SK-N-SH (cell line): ENCODE data around the gene SLC22A7. TPM values are rescaled to one million over a fixed set of nuclear protein-coding genes. Genes with fewer than 3 reads are reported as not detected.

ENCODE experiments used
- CTCF ChIA-PET: fragments of 300-600, 350-600 bp; formaldehyde crosslinking; extraction: SDS; loops from one replicate; lab custom pipeline; 2021; lab: Yijun Ruan, JAX
- POLR2A ChIA-PET: fragments of 350-600 bp; sonication (Branson Sonifier 250); formaldehyde crosslinking; extraction: SDS; loops from one replicate; lab custom pipeline; 2020; ENCODE audit warnings: antibody characterized with exemption, inconsistent platforms; lab: Yijun Ruan, JAX
- DNase-seq: peaks from one replicate; pipeline ENCODE4 v3.0.0; 2012
- H2AFZ ChIP-seq: fragments of 200-600 bp; sonication (generic); 2 replicates; pipeline ENCODE4 v1.8.1; 2016; ENCODE audit warnings: antibody characterized with exemption, mild to moderate bottlenecking, low read depth
- H3F3A ChIP-seq: fragments of 200-600 bp; sonication (generic); replicated peaks from 2 replicates; pipeline ENCODE3; 2016; ENCODE audit warnings: antibody characterized with exemption, mild to moderate bottlenecking; ENCODE audit not compliant: insufficient read depth
- H3K27ac ChIP-seq, 2 experiments: fragments of 200-500 bp in 1 of 2; fragments of 200-600 bp in 1 of 2; sonication (Bioruptor generic) in 1 of 2; sonication (generic), shearing (Covaris generic) in 1 of 2; 2 replicates each; pipeline versions ENCODE4 v1.5.1 to v1.6.1; 2014 to 2016; ENCODE audit warnings: low read depth in 2 of 2, inconsistent platforms in 1 of 2, low read length in 1 of 2, mild to moderate bottlenecking in 1 of 2, mixed read lengths in 1 of 2
- H3K27me3 ChIP-seq: fragments of 200-600 bp; sonication (generic), shearing (Covaris generic); 2 replicates; pipeline ENCODE4 v1.6.1; 2016; ENCODE audit warnings: mixed run types; ENCODE audit not compliant: insufficient read depth
- H3K36me3 ChIP-seq, 2 experiments: fragments of 200-500 bp in 1 of 2; fragments of 200-600 bp in 1 of 2; sonication (Bioruptor generic) in 1 of 2; sonication (generic) in 1 of 2; replicated peaks in 1 of 2; 2 replicates each; pipeline versions ENCODE3 to v1.5.1; 2014 to 2016; ENCODE audit warnings: low read length in 1 of 2, mild to moderate bottlenecking in 1 of 2; ENCODE audit not compliant: insufficient read depth in 2 of 2, control insufficient read depth in 1 of 2
- H3K4me1 ChIP-seq, 2 experiments: fragments of 200-500 bp in 1 of 2; fragments of 200-600 bp in 1 of 2; sonication (Bioruptor generic) in 1 of 2; sonication (generic), shearing (Covaris generic) in 1 of 2; 2 replicates each; pipeline versions ENCODE4 v1.5.1 to v1.6.1; 2014 to 2016; ENCODE audit warnings: low read depth in 1 of 2, low read length in 1 of 2, mixed run types in 1 of 2; ENCODE audit not compliant: insufficient read depth in 2 of 2, control insufficient read depth in 1 of 2
- H3K4me2 ChIP-seq: fragments of 200-600 bp; sonication (generic), shearing (Covaris generic); 2 replicates; pipeline ENCODE4 v1.6.1; 2017; ENCODE audit warnings: mixed run types
- H3K4me3 ChIP-seq, 2 experiments: fragments of 200-500 bp in 1 of 2; fragments of 200-600 bp in 1 of 2; sonication (Bioruptor generic) in 1 of 2; sonication (generic), shearing (Covaris generic) in 1 of 2; 2 replicates each; pipeline versions ENCODE4 v1.5.1 to v1.8.1; 2014 to 2016; ENCODE audit warnings: low read depth in 2 of 2, inconsistent platforms in 1 of 2, low read length in 1 of 2, mild to moderate bottlenecking in 1 of 2, mixed read lengths in 1 of 2, moderate library complexity in 1 of 2
- H3K79me2 ChIP-seq: fragments of 200-600 bp; sonication (generic); 2 replicates; pipeline ENCODE4 v1.8.1; 2017; ENCODE audit warnings: mild to moderate bottlenecking; ENCODE audit not compliant: insufficient read depth
- H3K9ac ChIP-seq: fragments of 200-600 bp; sonication (generic); 2 replicates; pipeline ENCODE4 v1.6.1; 2017; ENCODE audit warnings: mixed run types
- H3K9me2 ChIP-seq: fragments of 200-600 bp; sonication (generic); 2 replicates; pipeline ENCODE4 v1.6.1; 2017; ENCODE audit warnings: mixed run types
- H3K9me3 ChIP-seq: fragments of 200-600 bp; sonication (generic); 2 replicates; pipeline ENCODE4 v1.6.1; 2017; ENCODE audit warnings: mixed run types, mild to moderate bottlenecking, moderate library complexity
- H4K20me1 ChIP-seq: fragments of 200-600 bp; sonication (generic); 2 replicates; pipeline ENCODE4 v1.6.1; 2017; ENCODE audit warnings: mild to moderate bottlenecking, mixed run types; ENCODE audit not compliant: insufficient read depth
- EP300 ChIP-seq, 2 experiments: IDR thresholded peaks; 2 replicates each; pipeline versions ENCODE4 v1.4.0 to v1.6.1; 2012; ENCODE audit warnings: borderline replicate concordance in 1 of 2, low read depth in 1 of 2, low read length in 1 of 2
- GATA2 ChIP-seq: sonication (generic); formaldehyde crosslinking; IDR thresholded peaks from 2 replicates; pipeline ENCODE4 v1.5.0; 2020; ENCODE audit warnings: mild to moderate bottlenecking, missing genetic modification reagents
- JUND ChIP-seq: IDR thresholded peaks from 2 replicates; pipeline ENCODE4 v1.4.0; 2012
- MAX ChIP-seq: IDR thresholded peaks from 2 replicates; pipeline ENCODE4 v1.4.0; 2012; ENCODE audit warnings: low read depth
- MXI1 ChIP-seq: IDR thresholded peaks from 2 replicates; pipeline ENCODE4 v1.6.1; 2012; ENCODE audit warnings: mild to moderate bottlenecking, low read depth, low read length, improper control_type of control experiment
- NFIC ChIP-seq: IDR thresholded peaks from 2 replicates; pipeline ENCODE4 v1.4.0; 2012; ENCODE audit warnings: borderline replicate concordance
- NRF1 ChIP-seq: IDR thresholded peaks from 2 replicates; pipeline ENCODE4 v1.6.1; 2012; ENCODE audit warnings: low read depth, mild to moderate bottlenecking, low read length
- PBX3 ChIP-seq: IDR thresholded peaks from 2 replicates; pipeline ENCODE4; 2012
- POLR2AphosphoS5 ChIP-seq: IDR thresholded peaks from 2 replicates; pipeline ENCODE4 v1.6.1; 2012; ENCODE audit warnings: low read depth, low read length
- RAD21 ChIP-seq: IDR thresholded peaks from 2 replicates; pipeline ENCODE4 v1.6.1; 2012; ENCODE audit warnings: mild to moderate bottlenecking, low read length
- RCOR1 ChIP-seq: fragments of 150-350 bp; IDR thresholded peaks from 2 replicates; pipeline ENCODE4 v1.6.1; 2017; ENCODE audit warnings: antibody characterized with exemption, low read length
- REST ChIP-seq: IDR thresholded peaks from 2 replicates; pipeline ENCODE4 v1.6.1; 2012; ENCODE audit warnings: mild to moderate bottlenecking, low read depth, low read length, moderate library complexity
- RFX5 ChIP-seq: IDR thresholded peaks from 2 replicates; pipeline ENCODE4 v1.6.1; 2012; ENCODE audit warnings: mild to moderate bottlenecking, improper control_type of control experiment, low read length
- RXRA ChIP-seq: IDR thresholded peaks from 2 replicates; pipeline ENCODE4 v1.4.0; 2012; ENCODE audit warnings: low read depth, mild to moderate bottlenecking, borderline replicate concordance
- TEAD4 ChIP-seq: IDR thresholded peaks from 2 replicates; pipeline ENCODE4 v1.4.0; 2012; ENCODE audit warnings: mild to moderate bottlenecking, borderline replicate concordance; ENCODE audit not compliant: insufficient read depth
- USF1 ChIP-seq: IDR thresholded peaks from 2 replicates; pipeline ENCODE4 v1.4.0; 2012; ENCODE audit warnings: low read depth, borderline replicate concordance
- YY1 ChIP-seq: IDR thresholded peaks from 2 replicates; pipeline ENCODE4 v1.4.0; 2012; ENCODE audit warnings: low read depth, mild to moderate bottlenecking
- ZBTB33 ChIP-seq: IDR thresholded peaks from 2 replicates; pipeline ENCODE4 v1.4.0; 2012; ENCODE audit warnings: low read depth, borderline replicate concordance
- WGBS: methylation state at CpG from one replicate; pipeline ENCODE4 v1.1.6; 2017; ENCODE audit warnings: low lambda C conversion rate; 5-methylcytosine and 5-hydroxymethylcytosine counted together
- polyA plus RNA-seq, 3 experiments: library from polyadenylated mRNA; depleted of rRNA; stranded (reverse); fragments of >200 nt; gene quantifications; 2 replicates each; pipeline ENCODE4 v1.2.3, GENCODE V29; 2012

SLC22A7 gene
- polyA plus RNA-seq, 1 of the 3 experiments (the other 2 are of a cell fraction), result not detected

- no peaks in the 10 kb centered on the region for H3K9me2 ChIP-seq
- ChIA-PET POLR2A (no interaction called here), CTCF (interaction anchor here (1.0 kb wide), 1 partner anchor 23 kb away, joined by 3 read pairs; no protein-coding TSS in a partner anchor)
- peaks cover 1% of the 10 kb centered on the region; the same call in 1 of the 2 replicates for H3K27me3 ChIP-seq
- no peaks in the 10 kb centered on the region for H3K4me1 ChIP-seq
- no peaks in the 10 kb centered on the region for H3K9me3 ChIP-seq
- H3F3A ChIP-seq, result no peaks in the 10 kb centered on the region
- no peak overlapping the region for H3K4me3 ChIP-seq
- TF ChIP-seq POLR2AphosphoS5, result no peak
- TF ChIP-seq RFX5, result no peak
- no peak for TF ChIP-seq GATA2
- TF ChIP-seq MAX, result no peak
- no peak for TF ChIP-seq USF1
- no peak for TF ChIP-seq ZBTB33
- no peak for TF ChIP-seq NFIC
- no peak for TF ChIP-seq TEAD4
- no peak for TF ChIP-seq RAD21
- TF ChIP-seq RCOR1, result no peak
- no peak for TF ChIP-seq EP300 (IDR thresholded peaks at IDR 0.05; ENCODE audit: borderline replicate concordance in 1 of 2, low read depth in 1 of 2, low read length in 1 of 2)
- no peak for TF ChIP-seq YY1
- TF ChIP-seq NRF1, result no peak
- no peak for TF ChIP-seq JUND
- no peak for TF ChIP-seq REST
- TF ChIP-seq MXI1, result no peak
- TF ChIP-seq PBX3, result no peak
- TF ChIP-seq RXRA, result no peak
- no peaks in the 10 kb centered on the region for H3K36me3 ChIP-seq
- no peaks in the 10 kb centered on the region for H3K79me2 ChIP-seq
- no peak overlapping the region for H3K9ac ChIP-seq
- H3K27ac ChIP-seq, result no peak overlapping the region
- H4K20me1 ChIP-seq, result no peaks in the 10 kb centered on the region
- H3K4me2 ChIP-seq, result no peak overlapping the region
- WGBS, result 81% methylated on average over 2 of the region's 2 CpGs
- no peak for DNase-seq
- H2AFZ ChIP-seq, result no peak overlapping the region
These were observed 6.4 kb upstream of the SLC22A7 start for GRCh38 chr6:43291708-43292107.
